Subcutaneous abdominal adipose tissue (tissue), 5 donors: ENCODE data around the gene KCNQ1.

Source experiments
- H3K27ac ChIP-seq: one replicate; pipeline ENCODE4 v1.7.0; 2013; ENCODE audit warnings: low read depth, mild to moderate bottlenecking, inconsistent platforms, low read length, moderate library complexity
- H3K27me3 ChIP-seq, 5 donors: one replicate each; pipeline ENCODE4 v1.7.0; 2013; ENCODE audit warnings: low read length in 5 of 5, inconsistent platforms in 1 of 5; ENCODE audit not compliant: control insufficient read depth in 5 of 5, insufficient read depth in 4 of 5
- H3K36me3 ChIP-seq, 5 donors: one replicate each; pipeline ENCODE4 v1.7.0; 2013; ENCODE audit warnings: low read length in 5 of 5; ENCODE audit not compliant: control insufficient read depth in 5 of 5, insufficient read depth in 5 of 5
- H3K4me1 ChIP-seq, 5 donors: one replicate each; pipeline ENCODE4 v1.7.0; 2013; ENCODE audit warnings: low read length in 5 of 5, mild to moderate bottlenecking in 3 of 5, moderate library complexity in 1 of 5; ENCODE audit not compliant: control insufficient read depth in 5 of 5, insufficient read depth in 5 of 5
- H3K4me3 ChIP-seq, 5 donors: one replicate each; pipeline ENCODE4 v1.7.0; 2013; ENCODE audit warnings: low read length in 5 of 5, low read depth in 1 of 5
- H3K9ac ChIP-seq, 5 donors: one replicate each; pipeline ENCODE4 v1.7.0; 2013; ENCODE audit warnings: low read length in 5 of 5, mild to moderate bottlenecking in 4 of 5, moderate library complexity in 3 of 5
- H3K9me3 ChIP-seq, 5 donors: one replicate each; pipeline ENCODE4 v1.7.0; 2013; ENCODE audit warnings: low read length in 5 of 5; ENCODE audit not compliant: control insufficient read depth in 5 of 5
- donor health status: healthy.
- donor health status: healthy.
- donor health status: healthy.
- donor health status: healthy.
- donor health status: healthy.

KCNQ1 gene

GRCh38 chr11:2746401-2747247, 301.8 kb downstream of the KCNQ1 start:
- H3K36me3 ChIP-seq, result no peaks in the 10 kb centered on the region
- no peaks in the 10 kb centered on the region for H3K9me3 ChIP-seq
- H3K4me3 ChIP-seq, result no peak overlapping the region
- no peaks in the 10 kb centered on the region for H3K27me3 ChIP-seq
- no peak overlapping the region for H3K27ac ChIP-seq
- H3K4me1 ChIP-seq, result peaks cover 0 to 17% (median 8%) of the 10 kb centered on the region in 5 donors
- H3K9ac ChIP-seq, result no peak overlapping the region

- no peaks in the 10 kb centered on the region for H3K27me3 ChIP-seq
- peaks cover 0 to 9% (median 0%) of the 10 kb centered on the region in 5 donors for H3K4me1 ChIP-seq
- no peak overlapping the region for H3K4me3 ChIP-seq
- no peak overlapping the region for H3K27ac ChIP-seq
- H3K9ac ChIP-seq, result no peak overlapping the region
- no peaks in the 10 kb centered on the region for H3K36me3 ChIP-seq
- H3K9me3 ChIP-seq, result no peaks in the 10 kb centered on the region
These were observed 302.6 kb downstream of the KCNQ1 start for GRCh38 chr11:2747248-2748027.

GRCh38 chr11:2748061-2748813, 303.4 kb downstream of the KCNQ1 start:
- H3K27me3 ChIP-seq, result no peaks in the 10 kb centered on the region
- H3K27ac ChIP-seq, result no peak overlapping the region
- H3K36me3 ChIP-seq, result no peaks in the 10 kb centered on the region
- H3K9me3 ChIP-seq, result no peaks in the 10 kb centered on the region
- no peak overlapping the region for H3K4me3 ChIP-seq
- H3K4me1 ChIP-seq, result peaks cover 0 to 6% (median 0%) of the 10 kb centered on the region in 5 donors
- no peak overlapping the region for H3K9ac ChIP-seq

- H3K9ac ChIP-seq, result no peak overlapping the region
- H3K27me3 ChIP-seq, result no peaks in the 10 kb centered on the region
- H3K36me3 ChIP-seq, result no peaks in the 10 kb centered on the region
- H3K27ac ChIP-seq, result no peak overlapping the region
- peaks cover 0 to 6% (median 0%) of the 10 kb centered on the region in 5 donors for H3K4me1 ChIP-seq
- H3K9me3 ChIP-seq, result peaks cover 0 to 3% (median 0%) of the 10 kb centered on the region in 5 donors
- no peak overlapping the region for H3K4me3 ChIP-seq
These were observed 304.2 kb downstream of the KCNQ1 start for GRCh38 chr11:2748814-2749554.

- no peak overlapping the region for H3K27ac ChIP-seq
- H3K9ac ChIP-seq, result no peak overlapping the region
- H3K4me1 ChIP-seq, result peaks cover 0 to 6% (median 0%) of the 10 kb centered on the region in 5 donors
- H3K4me3 ChIP-seq, result no peak overlapping the region
- no peaks in the 10 kb centered on the region for H3K27me3 ChIP-seq
- H3K36me3 ChIP-seq, result no peaks in the 10 kb centered on the region
- H3K9me3 ChIP-seq, result peaks cover 0 to 7% (median 0%) of the 10 kb centered on the region in 5 donors
These were observed 305.4 kb downstream of the KCNQ1 start for GRCh38 chr11:2750101-2750681.

- Histone ChIP-seq H3K9ac (no peak overlapping the region), H3K27ac (no peak overlapping the region)
These were observed 306.1 kb downstream of the KCNQ1 start for GRCh38 chr11:2750682-2751522.

GRCh38 chr11:2751523-2752203, 306.9 kb downstream of the KCNQ1 start:
- peaks cover 0 to 6% (median 0%) of the 10 kb centered on the region in 5 donors for H3K4me1 ChIP-seq
- no peak overlapping the region for H3K4me3 ChIP-seq
- no peaks in the 10 kb centered on the region for H3K27me3 ChIP-seq
- peaks cover 0 to 12% (median 2%) of the 10 kb centered on the region in 5 donors for H3K9me3 ChIP-seq
- H3K36me3 ChIP-seq, result no peaks in the 10 kb centered on the region
- no peak overlapping the region for H3K27ac ChIP-seq
- no peak overlapping the region for H3K9ac ChIP-seq

More at GRCh38 chr11:2750682-2751522, 306.1 kb downstream of the KCNQ1 start:
- peaks cover 0 to 8% (median under 1%) of the 10 kb centered on the region in 5 donors for H3K9me3 ChIP-seq
- no peak overlapping the region for H3K4me3 ChIP-seq
- H3K4me1 ChIP-seq, result peaks cover 0 to 6% (median 0%) of the 10 kb centered on the region in 5 donors
- H3K27me3 ChIP-seq, result no peaks in the 10 kb centered on the region
- no peaks in the 10 kb centered on the region for H3K36me3 ChIP-seq

- no peaks in the 10 kb centered on the region for H3K27me3 ChIP-seq
- H3K9me3 ChIP-seq, result peaks cover 0 to 12% (median 2%) of the 10 kb centered on the region in 5 donors
- H3K4me3 ChIP-seq, result no peak overlapping the region
- H3K36me3 ChIP-seq, result no peaks in the 10 kb centered on the region
- no peak overlapping the region for H3K9ac ChIP-seq
- H3K27ac ChIP-seq, result no peak overlapping the region
- peaks cover 0 to 6% (median 0%) of the 10 kb centered on the region in 5 donors for H3K4me1 ChIP-seq
These were observed 307.5 kb downstream of the KCNQ1 start for GRCh38 chr11:2752204-2752770.
